Measurements from ENCODE around the gene FRS2. TPM values are rescaled to one million over a fixed set of nuclear protein-coding genes. Genes with fewer than 3 reads are reported as not detected.

Gene FRS2
- total and polyA plus RNA-seq, 2 donors from 2014 or later, result 4.6 to 31.4 TPM

- DNase-seq (no peak), FAIRE-seq (no peak)
- Histone ChIP-seq H3K4me1 (ENCODE audit: control insufficient read depth in 2 of 3, insufficient read depth in 2 of 3, low read depth in 1 of 3, low read length in 3 of 3) (peaks cover 0 to 25% (median 13%) of the 10 kb centered on the region in 3 donors), H3K9ac (ENCODE audit: low read length in 3 of 3) (no peak overlapping the region), H3K4me3 (ENCODE audit: low read length in 3 of 3) (no peak overlapping the region), H3K9me3 (ENCODE audit: control insufficient read depth in 2 of 3, insufficient read depth in 1 of 3, low read length in 3 of 3) (no peaks in the 10 kb centered on the region), H3K27me3 (ENCODE audit: control insufficient read depth, insufficient read depth, low read length) (no peaks in the 10 kb centered on the region), H3K27ac (ENCODE audit: low read depth in 2 of 2, low read length in 2 of 2) (no peak overlapping the region), H3K36me3 (ENCODE audit: control insufficient read depth in 2 of 3, insufficient read depth in 3 of 3, low read length in 3 of 3) (no peaks in the 10 kb centered on the region)
- intact Hi-C loops (cut with DNase I), result no loop called here
- no peak for TF ChIP-seq CTCF (IDR thresholded peaks at IDR 0.05; ENCODE audit: borderline replicate concordance, extremely low read depth, insufficient read depth)
These were observed 3.1 kb downstream of the FRS2 start for GRCh38 chr12:69473262-69473661.

- no peak overlapping the region for H3K4me3 ChIP-seq (ENCODE audit: low read length in 3 of 3)
- FAIRE-seq, result no peak
- H3K4me1 ChIP-seq (ENCODE audit: control insufficient read depth in 2 of 3, insufficient read depth in 2 of 3, low read depth in 1 of 3, low read length in 3 of 3), result peaks cover 0 to 25% (median 13%) of the 10 kb centered on the region in 3 donors
- no peak for TF ChIP-seq CTCF (IDR thresholded peaks at IDR 0.05; ENCODE audit: borderline replicate concordance, extremely low read depth, insufficient read depth)
- DNase-seq, result peak in 1 of 5 donors; percentile 29
- peak overlapping the region in 1 of 2 donors; percentile 23 for H3K27ac ChIP-seq (ENCODE audit: low read depth in 2 of 2, low read length in 2 of 2)
- no peak overlapping the region for H3K9ac ChIP-seq (ENCODE audit: low read length in 3 of 3)
- intact Hi-C loops (cut with DNase I), result no loop called here
- no peaks in the 10 kb centered on the region for H3K36me3 ChIP-seq (ENCODE audit: control insufficient read depth in 2 of 3, insufficient read depth in 3 of 3, low read length in 3 of 3)
- no peaks in the 10 kb centered on the region for H3K9me3 ChIP-seq (ENCODE audit: control insufficient read depth in 2 of 3, insufficient read depth in 1 of 3, low read length in 3 of 3)
- H3K27me3 ChIP-seq (ENCODE audit: control insufficient read depth, insufficient read depth, low read length), result no peaks in the 10 kb centered on the region
These were observed 4.3 kb downstream of the FRS2 start for GRCh38 chr12:69474456-69474855.

GRCh38 chr12:69475237-69475975, 5.2 kb downstream of the FRS2 start:
- intact Hi-C loops (cut with DNase I), result no loop called here
- no peaks in the 10 kb centered on the region for H3K9me3 ChIP-seq (ENCODE audit: control insufficient read depth in 2 of 3, insufficient read depth in 1 of 3, low read length in 3 of 3)
- no peaks in the 10 kb centered on the region for H3K36me3 ChIP-seq (ENCODE audit: control insufficient read depth in 2 of 3, insufficient read depth in 3 of 3, low read length in 3 of 3)
- H3K27ac ChIP-seq (ENCODE audit: low read depth in 2 of 2, low read length in 2 of 2), result peak overlapping the region; percentile 5 to 67
- no peak for TF ChIP-seq CTCF (IDR thresholded peaks at IDR 0.05; ENCODE audit: borderline replicate concordance, extremely low read depth, insufficient read depth)
- H3K27me3 ChIP-seq (ENCODE audit: control insufficient read depth, insufficient read depth, low read length), result no peaks in the 10 kb centered on the region
- H3K9ac ChIP-seq (ENCODE audit: low read length in 3 of 3), result peak overlapping the region in 2 of 3 donors; percentile 13 to 17
- FAIRE-seq (no peak), DNase-seq (peak in 3 of 5 donors; percentile 28 to 65 (median 61))
- H3K4me3 ChIP-seq (ENCODE audit: low read length in 3 of 3), result peak overlapping the region in 1 of 3 donors; percentile 43
- H3K4me1 ChIP-seq (ENCODE audit: control insufficient read depth in 2 of 3, insufficient read depth in 2 of 3, low read depth in 1 of 3, low read length in 3 of 3), result peaks cover 0 to 25% (median 13%) of the 10 kb centered on the region in 3 donors

Data from kidney (tissue), 14 donors.